ENCODE measurements around the gene HSPG2.

HSPG2 gene

DNA sequence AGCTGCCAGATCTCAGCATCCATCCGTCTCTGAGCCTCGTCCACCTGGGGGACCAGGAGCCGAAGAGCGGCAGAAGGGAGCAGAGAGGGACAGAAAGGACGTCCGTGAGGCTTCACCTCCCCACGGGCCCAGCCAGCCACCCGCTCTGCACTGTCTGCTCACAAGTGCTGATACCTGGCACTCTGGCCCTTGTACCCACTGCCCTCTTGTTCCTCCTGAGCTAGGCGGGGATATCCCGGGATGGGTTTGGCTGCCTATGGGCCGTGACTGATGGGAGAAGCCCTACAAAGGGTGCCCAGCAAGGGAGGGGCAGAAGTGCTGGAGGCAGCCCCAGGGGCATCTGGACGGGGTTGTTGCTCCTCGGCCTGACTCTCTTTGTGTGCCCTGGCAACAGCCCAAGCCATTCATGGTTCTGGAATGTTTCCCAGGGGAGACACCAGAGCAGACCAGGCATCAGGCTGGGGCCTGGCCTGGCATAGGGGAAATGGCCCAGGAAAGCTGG lies 67.4 kb downstream of the HSPG2 start:
- Histone ChIP-seq H3K4me1 (peaks cover 0 to 42% (median 27%) of the 10 kb centered on the region in 4 donors), H3K27ac (peak overlapping the region; percentile 78 to 79), H3K36me3 (peaks cover 68 to 98% (median 80%) of the 10 kb centered on the region in 3 donors), H3K4me3 (no peak overlapping the region), H3K9me3 (no peaks in the 10 kb centered on the region), H3K27me3 (no peaks in the 10 kb centered on the region)
- TF ChIP-seq, protein P1, sequence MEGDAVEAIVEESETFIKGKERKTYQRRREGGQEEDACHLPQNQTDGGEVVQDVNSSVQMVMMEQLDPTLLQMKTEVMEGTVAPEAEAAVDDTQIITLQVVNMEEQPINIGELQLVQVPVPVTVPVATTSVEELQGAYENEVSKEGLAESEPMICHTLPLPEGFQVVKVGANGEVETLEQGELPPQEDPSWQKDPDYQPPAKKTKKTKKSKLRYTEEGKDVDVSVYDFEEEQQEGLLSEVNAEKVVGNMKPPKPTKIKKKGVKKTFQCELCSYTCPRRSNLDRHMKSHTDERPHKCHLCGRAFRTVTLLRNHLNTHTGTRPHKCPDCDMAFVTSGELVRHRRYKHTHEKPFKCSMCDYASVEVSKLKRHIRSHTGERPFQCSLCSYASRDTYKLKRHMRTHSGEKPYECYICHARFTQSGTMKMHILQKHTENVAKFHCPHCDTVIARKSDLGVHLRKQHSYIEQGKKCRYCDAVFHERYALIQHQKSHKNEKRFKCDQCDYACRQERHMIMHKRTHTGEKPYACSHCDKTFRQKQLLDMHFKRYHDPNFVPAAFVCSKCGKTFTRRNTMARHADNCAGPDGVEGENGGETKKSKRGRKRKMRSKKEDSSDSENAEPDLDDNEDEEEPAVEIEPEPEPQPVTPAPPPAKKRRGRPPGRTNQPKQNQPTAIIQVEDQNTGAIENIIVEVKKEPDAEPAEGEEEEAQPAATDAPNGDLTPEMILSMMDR (IDR thresholded peaks at IDR 0.05) = no peak
- DNase-seq = peak; percentile 93 to 97
- intact Hi-C loops (cut with DNase I; ENCODE audit: low total_unique reads) = loop anchor here (5.0 kb wide), 1 partner anchor 88 kb away; no protein-coding TSS in a partner anchor

DNA sequence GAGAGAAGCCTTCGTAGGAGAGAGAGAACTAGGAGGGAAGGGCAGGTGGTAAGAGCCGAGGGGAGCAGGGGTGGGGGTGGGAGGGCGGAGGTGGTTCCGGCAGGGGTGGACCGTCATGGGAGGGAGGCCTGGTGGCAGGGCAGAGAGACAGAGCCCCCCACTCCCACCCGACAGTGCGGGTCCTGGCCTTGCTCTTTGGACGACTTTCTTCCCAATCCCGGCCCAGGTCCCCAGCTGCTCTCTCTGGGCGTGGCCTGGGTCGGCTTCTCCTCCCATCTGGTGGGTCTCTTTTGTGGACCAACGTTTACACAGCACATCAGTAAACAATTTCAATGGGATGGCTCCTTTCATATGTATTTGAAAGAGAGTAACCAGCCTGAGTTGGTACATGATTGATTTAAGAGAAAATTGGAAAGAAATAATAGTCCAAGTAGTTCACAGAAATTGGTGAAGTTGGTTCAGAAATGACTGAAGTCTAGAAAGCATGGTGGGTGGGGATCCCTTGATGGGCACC lies 68.1 kb downstream of the HSPG2 start:
- intact Hi-C loops (cut with DNase I; ENCODE audit: low total_unique reads) = no loop called here
- H3K27me3 ChIP-seq = no peaks in the 10 kb centered on the region
- peak overlapping the region; percentile 78 to 79 for H3K27ac ChIP-seq
- peaks cover 0 to 42% (median 27%) of the 10 kb centered on the region in 4 donors for H3K4me1 ChIP-seq
- DNase-seq = no peak
- TF ChIP-seq, protein P1 (IDR thresholded peaks at IDR 0.05) = no peak
- H3K36me3 ChIP-seq = peaks cover 68 to 98% (median 80%) of the 10 kb centered on the region in 3 donors
- no peaks in the 10 kb centered on the region for H3K9me3 ChIP-seq
- no peak overlapping the region for H3K4me3 ChIP-seq

DNA sequence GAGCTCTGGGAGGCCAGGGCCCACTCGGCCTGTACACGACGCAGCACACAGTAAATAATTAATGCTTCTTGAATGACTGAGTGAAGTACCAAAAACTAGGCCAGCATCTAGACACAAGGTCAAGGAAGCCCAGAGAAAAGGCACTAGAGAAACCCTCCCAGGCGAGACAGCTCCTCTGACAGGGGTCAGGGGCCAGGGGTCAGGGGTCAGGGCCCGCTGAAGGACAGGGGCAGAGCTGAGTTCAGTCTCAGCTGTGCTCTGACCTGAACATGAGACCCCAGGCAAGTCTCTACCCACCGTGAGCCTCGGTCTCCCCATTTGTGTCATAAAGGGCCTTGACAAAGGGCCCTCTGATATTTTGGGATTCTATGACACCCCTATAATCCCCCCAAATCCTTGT lies 68.6 kb downstream of the HSPG2 start:
- TF ChIP-seq, protein P1 (IDR thresholded peaks at IDR 0.05) = no peak
- no peaks in the 10 kb centered on the region for H3K9me3 ChIP-seq
- peak overlapping the region; percentile 78 to 79 for H3K27ac ChIP-seq
- intact Hi-C loops (cut with DNase I; ENCODE audit: low total_unique reads) = no loop called here
- H3K4me1 ChIP-seq = peaks cover 0 to 42% (median 27%) of the 10 kb centered on the region in 4 donors
- H3K36me3 ChIP-seq = peaks cover 68 to 98% (median 80%) of the 10 kb centered on the region in 3 donors
- no peak overlapping the region for H3K4me3 ChIP-seq
- no peaks in the 10 kb centered on the region for H3K27me3 ChIP-seq
- no peak for DNase-seq

DNA sequence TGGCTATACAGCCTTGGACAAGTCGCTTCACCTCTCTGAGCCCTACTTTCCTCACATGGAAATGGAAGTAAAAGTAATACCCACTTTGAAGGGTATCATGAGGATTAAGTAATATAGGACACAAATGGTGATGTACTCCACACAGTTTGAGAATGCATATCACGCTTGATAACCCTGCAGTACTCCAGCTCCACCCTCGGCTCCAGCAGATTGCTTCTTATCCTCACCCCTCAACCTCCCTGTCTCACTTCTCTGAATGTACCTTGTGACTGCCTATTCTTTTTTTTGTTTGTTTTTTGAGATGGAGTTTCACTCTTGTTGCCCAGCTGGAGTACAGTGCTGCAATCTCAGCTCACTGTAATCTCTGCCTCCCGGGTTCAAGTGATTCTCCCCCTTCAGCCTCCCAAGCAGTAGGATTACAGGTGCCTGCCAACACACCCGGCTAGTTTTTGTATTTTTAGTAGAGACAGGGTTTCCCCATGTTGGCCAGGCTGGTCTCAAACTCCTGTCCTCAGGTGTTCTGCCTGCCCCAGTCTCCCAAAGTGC lies 69.6 kb downstream of the HSPG2 start:
- no peak for DNase-seq
- Histone ChIP-seq H3K27me3 (no peaks in the 10 kb centered on the region), H3K4me3 (no peak overlapping the region), H3K36me3 (peaks cover 63 to 96% (median 77%) of the 10 kb centered on the region in 3 donors), H3K4me1 (peaks cover 0 to 32% (median 20%) of the 10 kb centered on the region in 4 donors), H3K27ac (peak overlapping the region; percentile 29 to 37), H3K9me3 (no peaks in the 10 kb centered on the region)
- intact Hi-C loops (cut with DNase I; ENCODE audit: low total_unique reads) = no loop called here
- TF ChIP-seq, protein P1 (IDR thresholded peaks at IDR 0.05) = no peak

DNA sequence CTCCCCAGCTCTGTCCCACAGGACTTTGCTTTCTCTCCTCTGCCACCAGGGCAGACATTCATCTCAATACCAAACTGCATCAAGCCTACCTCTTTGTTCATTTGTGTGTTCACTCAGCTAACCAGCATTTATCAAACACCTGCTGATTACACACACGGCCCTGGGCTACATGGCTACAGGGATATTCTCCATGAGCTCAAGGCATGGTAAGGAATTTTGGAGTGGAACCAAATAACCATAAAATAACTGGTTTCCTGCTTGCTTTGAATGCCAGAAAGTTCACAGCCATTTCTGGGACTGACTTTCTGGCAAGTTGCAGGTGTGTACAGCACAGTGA lies 70.4 kb downstream of the HSPG2 start:
- DNase-seq = no peak
- intact Hi-C loops (cut with DNase I; ENCODE audit: low total_unique reads) = no loop called here
- Histone ChIP-seq H3K36me3 (peaks cover 62 to 96% (median 77%) of the 10 kb centered on the region in 3 donors), H3K27me3 (no peaks in the 10 kb centered on the region), H3K9me3 (no peaks in the 10 kb centered on the region), H3K27ac (peak overlapping the region in 1 of 2 donors; percentile 29), H3K4me3 (no peak overlapping the region), H3K4me1 (peaks cover 0 to 24% (median 15%) of the 10 kb centered on the region in 4 donors)
- TF ChIP-seq, protein P1 (IDR thresholded peaks at IDR 0.05) = no peak

Measured in tibial artery (tissue), 4 donors.